Smooth muscle cell (in vitro differentiated cells): ENCODE measurements around the gene SOX10. TPM values are rescaled to one million over a fixed set of nuclear protein-coding genes. Genes with fewer than 3 reads are reported as not detected.

Source experiments
- DNase-seq: peaks from one replicate; lab custom pipeline; 2025; ENCODE audit not compliant: unreplicated experiment; lab: John Stamatoyannopoulos, UW
- H2AFZ ChIP-seq: fragments of 200-600 bp; sonication (generic); 2 replicates; pipeline ENCODE4 v1.6.0; 2016; ENCODE audit warnings: antibody characterized with exemption, low read depth, mild to moderate bottlenecking
- H3F3A ChIP-seq: fragments of 200-600 bp; sonication (generic); 2 replicates; pipeline ENCODE4 v1.6.0; 2017; ENCODE audit warnings: antibody characterized with exemption, low read depth
- H3K27ac ChIP-seq: fragments of 200-600 bp; sonication (generic); 2 replicates; pipeline ENCODE4 v1.5.1; 2016; ENCODE audit warnings: low read depth, mild to moderate bottlenecking
- H3K27me3 ChIP-seq: fragments of 200-600 bp; sonication (generic); 2 replicates; pipeline ENCODE4 v1.6.1; 2016; ENCODE audit warnings: low read depth, mild to moderate bottlenecking
- H3K36me3 ChIP-seq: fragments of 200-600 bp; sonication (generic); 2 replicates; pipeline ENCODE4 v1.5.1; 2016; ENCODE audit warnings: low read depth
- H3K4me1 ChIP-seq: fragments of 200-600 bp; sonication (generic); 2 replicates; pipeline ENCODE4 v1.5.1; 2016; ENCODE audit warnings: low read depth
- H3K4me2 ChIP-seq: fragments of 200-600 bp; sonication (generic); 2 replicates; pipeline ENCODE4 v1.6.0; 2016; ENCODE audit warnings: mild to moderate bottlenecking
- H3K4me3 ChIP-seq: fragments of 200-600 bp; sonication (generic); 2 replicates; pipeline ENCODE4 v1.5.1; 2016; ENCODE audit warnings: mild to moderate bottlenecking
- H3K79me2 ChIP-seq: fragments of 200-600 bp; sonication (generic); 2 replicates; pipeline ENCODE4 v1.6.0; 2016; ENCODE audit warnings: low read depth, mild to moderate bottlenecking
- H3K9ac ChIP-seq: fragments of 200-600 bp; sonication (generic); 2 replicates; pipeline ENCODE4 v1.6.0; 2016; ENCODE audit warnings: low read depth
- H3K9me3 ChIP-seq: fragments of 200-600 bp; sonication (generic); replicated peaks from 2 replicates; pipeline ENCODE4 v1.5.1; 2016; ENCODE audit warnings: low read depth
- H4K20me1 ChIP-seq: fragments of 200-600 bp; sonication (generic); 2 replicates; pipeline ENCODE4 v1.6.0; 2016; ENCODE audit warnings: low read depth
- WGBS: methylation state at CpG from one replicate; pipeline ENCODE4 v1.1.7; 2016; ENCODE audit warnings: low lambda C conversion rate; 5-methylcytosine and 5-hydroxymethylcytosine counted together
- microRNA-seq: library from miRNA; unstranded; fragments of <30 nt; microRNA quantifications from one replicate; pipeline ENCODE4, GENCODE V29; 2016; ENCODE audit warnings: borderline number of aligned reads
- polyA plus RNA-seq: library from polyadenylated mRNA; unstranded; fragments of >200 nt; fragmentation: Nextera tagmentation; extraction: Ambion mirVana; gene quantifications from 2 replicates; pipeline ENCODE4 v1.2.1, GENCODE V29; 2016
- total RNA-seq: library from RNA; depleted of rRNA; stranded (reverse); fragments of >200 nt; gene quantifications from 2 replicates; pipeline ENCODE4 v1.2.3, GENCODE V29; 2014
- TF ChIP-seq, protein P1 (sequence below): fragments of 200-600 bp; sonication (generic); IDR thresholded peaks from 2 replicates; pipeline ENCODE4 v1.5.1; 2017; ENCODE audit warnings: borderline replicate concordance, mild to moderate bottlenecking, antibody characterized with exemption; ENCODE audit not compliant: insufficient read depth, poor library complexity, severe bottlenecking

Gene SOX10
- total and polyA plus RNA-seq, 2 experiments from 2014 or later, result not detected

DNA sequence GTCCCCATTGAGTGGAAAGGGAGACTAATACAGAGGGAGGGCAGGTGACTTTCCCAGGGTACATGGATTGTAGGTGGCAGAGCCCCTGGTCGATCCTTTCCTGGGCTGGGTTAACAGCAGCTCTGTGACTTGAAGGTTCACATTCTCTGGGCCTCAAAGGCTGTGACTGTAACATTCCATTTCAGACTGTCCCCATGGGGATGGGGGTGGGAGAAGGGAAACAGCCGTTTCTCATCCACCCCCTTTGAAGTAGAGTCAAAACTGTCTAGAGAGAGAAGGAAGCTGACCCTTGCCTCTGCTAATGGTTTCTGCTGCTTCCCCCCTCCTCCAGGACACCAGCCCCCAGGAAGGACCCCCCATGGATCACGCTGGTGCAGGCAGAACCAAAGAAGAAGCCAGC is 59.0 kb downstream of the SOX10 start:
- H3K9me3 ChIP-seq, result no peaks in the 10 kb centered on the region
- no peak overlapping the region for H3K4me3 ChIP-seq
- no peak overlapping the region for H3K4me2 ChIP-seq
- H3K27me3 ChIP-seq, result no peaks in the 10 kb centered on the region
- peaks cover 4% of the 10 kb centered on the region for H3K36me3 ChIP-seq
- TF ChIP-seq, protein P1, sequence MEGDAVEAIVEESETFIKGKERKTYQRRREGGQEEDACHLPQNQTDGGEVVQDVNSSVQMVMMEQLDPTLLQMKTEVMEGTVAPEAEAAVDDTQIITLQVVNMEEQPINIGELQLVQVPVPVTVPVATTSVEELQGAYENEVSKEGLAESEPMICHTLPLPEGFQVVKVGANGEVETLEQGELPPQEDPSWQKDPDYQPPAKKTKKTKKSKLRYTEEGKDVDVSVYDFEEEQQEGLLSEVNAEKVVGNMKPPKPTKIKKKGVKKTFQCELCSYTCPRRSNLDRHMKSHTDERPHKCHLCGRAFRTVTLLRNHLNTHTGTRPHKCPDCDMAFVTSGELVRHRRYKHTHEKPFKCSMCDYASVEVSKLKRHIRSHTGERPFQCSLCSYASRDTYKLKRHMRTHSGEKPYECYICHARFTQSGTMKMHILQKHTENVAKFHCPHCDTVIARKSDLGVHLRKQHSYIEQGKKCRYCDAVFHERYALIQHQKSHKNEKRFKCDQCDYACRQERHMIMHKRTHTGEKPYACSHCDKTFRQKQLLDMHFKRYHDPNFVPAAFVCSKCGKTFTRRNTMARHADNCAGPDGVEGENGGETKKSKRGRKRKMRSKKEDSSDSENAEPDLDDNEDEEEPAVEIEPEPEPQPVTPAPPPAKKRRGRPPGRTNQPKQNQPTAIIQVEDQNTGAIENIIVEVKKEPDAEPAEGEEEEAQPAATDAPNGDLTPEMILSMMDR, result no peak
- no peak overlapping the region for H3K9ac ChIP-seq
- no peaks in the 10 kb centered on the region for H3K79me2 ChIP-seq
- peaks cover 16% of the 10 kb centered on the region for H4K20me1 ChIP-seq
- no peak overlapping the region for H3K27ac ChIP-seq
- no peaks in the 10 kb centered on the region for H3K4me1 ChIP-seq
- no peak overlapping the region for H2AFZ ChIP-seq
- no peaks in the 10 kb centered on the region for H3F3A ChIP-seq
- no peak for DNase-seq
- 97% methylated on average over 3 of the region's 3 CpGs for WGBS

DNA sequence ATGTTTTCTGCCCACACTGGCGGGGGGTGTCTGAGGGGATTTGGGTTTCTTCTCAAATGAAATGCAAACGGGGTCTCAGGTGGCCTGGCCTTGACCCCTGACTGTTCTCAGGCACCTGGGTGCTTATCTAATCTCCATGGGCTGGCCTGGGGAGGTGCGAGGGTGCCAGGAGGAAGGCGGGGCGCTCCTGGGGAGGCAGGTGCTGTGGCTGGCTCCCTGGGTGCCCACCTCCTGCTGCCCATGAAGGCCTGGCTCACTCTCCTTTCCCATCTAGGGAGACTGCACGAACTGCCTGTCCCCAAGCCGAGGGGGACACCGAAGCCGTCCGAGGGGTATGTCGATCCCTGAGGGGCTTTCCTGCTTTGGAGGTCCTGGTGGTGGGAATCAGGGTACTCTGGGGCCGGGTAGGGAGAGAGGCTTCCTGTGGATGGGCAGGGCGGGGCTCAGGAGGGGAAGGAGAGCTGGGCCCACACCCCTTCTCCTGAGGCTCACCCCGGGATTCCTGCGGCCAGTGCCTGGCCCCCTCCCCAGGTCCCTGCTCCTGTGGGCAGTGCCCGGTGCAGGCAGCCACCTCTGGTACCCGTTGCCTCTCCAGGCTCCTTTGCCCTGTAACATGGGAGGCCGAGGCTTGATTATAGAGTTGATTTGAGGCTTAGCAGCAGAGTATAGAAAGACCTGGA is 59.8 kb downstream of the SOX10 start:
- H3K36me3 ChIP-seq, result peaks cover 9% of the 10 kb centered on the region
- H2AFZ ChIP-seq, result no peak overlapping the region
- WGBS, result 94% methylated on average over 18 of the region's 18 CpGs
- no peak overlapping the region for H3K9ac ChIP-seq
- H3K27me3 ChIP-seq, result no peaks in the 10 kb centered on the region
- no peak for DNase-seq
- H3K4me3 ChIP-seq, result no peak overlapping the region
- no peak overlapping the region for H3K4me2 ChIP-seq
- TF ChIP-seq, protein P1, result no peak
- H3K79me2 ChIP-seq, result no peaks in the 10 kb centered on the region
- H4K20me1 ChIP-seq, result peaks cover 9% of the 10 kb centered on the region
- no peaks in the 10 kb centered on the region for H3K9me3 ChIP-seq
- H3F3A ChIP-seq, result no peaks in the 10 kb centered on the region
- H3K27ac ChIP-seq, result no peak overlapping the region
- no peaks in the 10 kb centered on the region for H3K4me1 ChIP-seq

DNA sequence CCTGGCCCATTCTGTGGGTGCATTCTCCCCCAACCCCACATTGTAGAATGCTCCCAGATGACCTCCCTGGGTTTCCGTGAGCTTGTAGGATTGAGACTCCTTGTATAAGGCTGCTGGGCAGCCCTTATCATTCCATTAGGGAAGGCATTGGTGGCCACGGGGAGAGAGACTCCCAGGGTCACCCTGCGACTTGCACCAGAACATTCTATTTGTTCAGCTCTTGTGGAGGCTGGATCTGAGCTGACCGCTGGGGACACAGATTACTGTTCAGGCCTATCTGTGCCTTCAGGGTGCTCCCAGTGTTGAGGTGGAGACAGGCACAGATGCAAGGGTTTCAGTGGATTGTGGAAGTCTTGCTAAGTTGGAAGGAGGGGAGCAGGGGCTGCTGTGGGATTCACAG is 60.4 kb downstream of the SOX10 start:
- Histone ChIP-seq H3K79me2 (no peaks in the 10 kb centered on the region), H3F3A (no peaks in the 10 kb centered on the region), H3K27me3 (no peaks in the 10 kb centered on the region), H3K9ac (no peak overlapping the region), H3K4me2 (no peak overlapping the region), H4K20me1 (peaks cover 9% of the 10 kb centered on the region), H3K36me3 (peaks cover 9% of the 10 kb centered on the region), H2AFZ (no peak overlapping the region), H3K9me3 (no peaks in the 10 kb centered on the region), H3K27ac (no peak overlapping the region), H3K4me3 (no peak overlapping the region), H3K4me1 (no peaks in the 10 kb centered on the region)
- no peak for DNase-seq
- WGBS, result 95% methylated on average over 4 of the region's 4 CpGs
- TF ChIP-seq, protein P1, result no peak

Small RNA genes lying within 50 kb of the gene (microRNA-seq; reads per million reads assigned to microRNA genes)
- gene MIR4534 (not detected), gene MIR6820 (7.6 reads per million, percentile 6 among the genes with 10 or more reads in this experiment)

Other genes with a start within 250 kb of the SOX10 start
- gene GCAT, start 176.6 kb downstream of the SOX10 start, total RNA-seq, result 10.8 and 13.5 TPM in 2 replicates
- 21.2 and 30.6 TPM in 2 replicates for gene GCAT, start 176.6 kb downstream of the SOX10 start, polyA plus RNA-seq
- gene GALR3, start 161.2 kb downstream of the SOX10 start, total RNA-seq, result not detected in 2 replicates
- 0.26 TPM in 1 of 2 replicates, not detected in the other for gene GALR3, start 161.2 kb downstream of the SOX10 start, polyA plus RNA-seq
- gene ANKRD54, start 140.2 kb downstream of the SOX10 start, total RNA-seq, result 24.5 and 26.6 TPM in 2 replicates
- gene ANKRD54, start 140.2 kb downstream of the SOX10 start, polyA plus RNA-seq, result 22.2 and 26.2 TPM in 2 replicates
- 264 and 274 TPM in 2 replicates for gene EIF3L, start 135.1 kb downstream of the SOX10 start, total RNA-seq
- gene EIF3L, start 135.1 kb downstream of the SOX10 start, polyA plus RNA-seq, result 165 and 182 TPM in 2 replicates
- gene MICALL1, start 78.3 kb downstream of the SOX10 start, total RNA-seq, result 15.2 and 24.9 TPM in 2 replicates
- 8.7 and 17.1 TPM in 2 replicates for gene MICALL1, start 78.3 kb downstream of the SOX10 start, polyA plus RNA-seq
- 0.18 and 0.81 TPM in 2 replicates for gene C22orf23, start 31.0 kb downstream of the SOX10 start, total RNA-seq
- 1.0 and 2.4 TPM in 2 replicates for gene C22orf23, start 31.0 kb downstream of the SOX10 start, polyA plus RNA-seq
- 29.0 and 52.2 TPM in 2 replicates for gene POLR2F, start 30.9 kb downstream of the SOX10 start, total RNA-seq
- gene POLR2F, start 30.9 kb downstream of the SOX10 start, polyA plus RNA-seq, result 138 and 141 TPM in 2 replicates
- 8.8 and 23.4 TPM in 2 replicates for gene PICK1, start 72.8 kb upstream of the SOX10 start, total RNA-seq
- 17.5 and 30.1 TPM in 2 replicates for gene PICK1, start 72.8 kb upstream of the SOX10 start, polyA plus RNA-seq
- gene SLC16A8, start 99.6 kb upstream of the SOX10 start, total RNA-seq, result 0.09 TPM in 1 of 2 replicates, not detected in the other
- gene SLC16A8, start 99.6 kb upstream of the SOX10 start, polyA plus RNA-seq, result 0.93 and 1.4 TPM in 2 replicates
- 0.13 and 0.31 TPM in 2 replicates for gene BAIAP2L2, start 126.1 kb upstream of the SOX10 start, total RNA-seq
- gene BAIAP2L2, start 126.1 kb upstream of the SOX10 start, polyA plus RNA-seq, result 0.67 and 1.3 TPM in 2 replicates
- 6.1 and 19.4 TPM in 2 replicates for gene PLA2G6, start 197.3 kb upstream of the SOX10 start, total RNA-seq
- 8.6 and 8.9 TPM in 2 replicates for gene PLA2G6, start 197.3 kb upstream of the SOX10 start, polyA plus RNA-seq
- 51.2 and 52.4 TPM in 2 replicates for gene MAFF, start 217.4 kb upstream of the SOX10 start, total RNA-seq
- gene MAFF, start 217.4 kb upstream of the SOX10 start, polyA plus RNA-seq, result 48.2 and 53.4 TPM in 2 replicates